GM10266 (cell line): ENCODE results near the gene MME.

ENCODE experiments used
- DNase-seq: peaks from one replicate; pipeline ENCODE4 v3.0.0; 2012; ENCODE audit errors: extremely low spot score
- CTCF ChIP-seq: IDR thresholded peaks from 2 replicates; pipeline ENCODE4 v1.5.1; 2012; ENCODE audit warnings: mild to moderate bottlenecking, low read depth; ENCODE audit not compliant: control insufficient read depth, insufficient read depth; ENCODE audit errors: missing control alignments

The MME gene

GRCh38 chr3:155158346-155159037, 78.4 kb downstream of the MME start:
- TF ChIP-seq CTCF: no peak
- DNase-seq: no peak

GRCh38 chr3:155159301-155159700, 79.2 kb downstream of the MME start:
- DNase-seq: no peak
- TF ChIP-seq CTCF: no peak

GRCh38 chr3:155161640-155162292, 81.6 kb downstream of the MME start:
- DNase-seq: no peak
- no peak for TF ChIP-seq CTCF

- DNase-seq: no peak
- no peak for TF ChIP-seq CTCF
Observed at GRCh38 chr3:155164306-155164705, 84.2 kb downstream of the MME start.

GRCh38 chr3:155166441-155166840, 86.3 kb downstream of the MME start:
- no peak for DNase-seq
- TF ChIP-seq CTCF: no peak

- no peak for TF ChIP-seq CTCF
- DNase-seq: no peak
Observed at GRCh38 chr3:155169197-155169596, 89.1 kb downstream of the MME start.

GRCh38 chr3:155173771-155174170, 93.7 kb downstream of the MME start:
- DNase-seq: no peak
- no peak for TF ChIP-seq CTCF
